HG03025 (cell line): ENCODE measurements around the gene ARID2.

Experiments used
- ATAC-seq: cut with Tn5 transposase; IDR thresholded peaks from one replicate; pipeline ENCODE4 v1.9.1; 2021; ENCODE audit warnings: mild to moderate bottlenecking, moderate library complexity; ENCODE audit not compliant: unreplicated experiment, low FRiP score

The ARID2 gene

GRCh38 chr12:45913631-45914030 is 184.1 kb downstream of the ARID2 start:
- no peak for ATAC-seq

- no peak for ATAC-seq
These were observed 184.6 kb downstream of the ARID2 start for GRCh38 chr12:45914090-45914489.

GRCh38 chr12:45915405-45915804 is 185.9 kb downstream of the ARID2 start:
- no peak for ATAC-seq

- no peak for ATAC-seq
These were observed 189.3 kb downstream of the ARID2 start for GRCh38 chr12:45918818-45919217.

GRCh38 chr12:45928309-45928708 is 198.8 kb downstream of the ARID2 start:
- ATAC-seq = no peak

GRCh38 chr12:45930369-45930768 is 200.9 kb downstream of the ARID2 start:
- no peak for ATAC-seq

- no peak for ATAC-seq
These were observed 204.0 kb downstream of the ARID2 start for GRCh38 chr12:45933504-45933903.

- no peak for ATAC-seq
These were observed 205.4 kb downstream of the ARID2 start for GRCh38 chr12:45934956-45935355.

GRCh38 chr12:45938566-45938965 is 209.1 kb downstream of the ARID2 start:
- no peak for ATAC-seq

- no peak for ATAC-seq
These were observed 210.3 kb downstream of the ARID2 start for GRCh38 chr12:45939759-45940158.

GRCh38 chr12:45944771-45945170 is 215.3 kb downstream of the ARID2 start:
- ATAC-seq = no peak

GRCh38 chr12:45946435-45946834 is 216.9 kb downstream of the ARID2 start:
- no peak for ATAC-seq

- no peak for ATAC-seq
These were observed 219.0 kb downstream of the ARID2 start for GRCh38 chr12:45948546-45948945.
